Transverse colon (tissue), 4 donors: Measurements from ENCODE around the gene SEMA4F.

Source experiments
- CTCF ChIP-seq, 5 experiments: fragments of 200-600 bp in 3 of 5; fragments of 450-650 bp in 2 of 5; sonication (generic) in 3 of 5; IDR thresholded peaks; 1 replicate in 2 of 5; 2 replicates in 3 of 5; pipeline ENCODE4 v1.5.1; 2016 to 2017; ENCODE audit warnings: antibody characterized with exemption in 5 of 5, inconsistent platforms in 3 of 5, mild to moderate bottlenecking in 2 of 5, moderate library complexity in 1 of 5
- EP300 ChIP-seq: sonication (generic); formaldehyde crosslinking; IDR thresholded peaks from one replicate; pipeline ENCODE4 v1.6.1; 2017; ENCODE audit warnings: antibody characterized with exemption, low read depth
- POLR2A ChIP-seq: fragments of 450-650 bp; IDR thresholded peaks from one replicate; pipeline ENCODE4 v1.6.1; 2016; ENCODE audit warnings: antibody characterized with exemption, mild to moderate bottlenecking, moderate library complexity
- POLR2AphosphoS5 ChIP-seq, 3 donors: sonication (generic); formaldehyde crosslinking; IDR thresholded peaks; one replicate each; pipeline ENCODE4 v1.6.1; 2016; ENCODE audit warnings: antibody characterized with exemption in 3 of 3

- TF ChIP-seq POLR2AphosphoS5 (IDR thresholded peaks at IDR 0.05) (no peak), CTCF (IDR thresholded peaks at IDR 0.05) (no peak), POLR2A (no peak), EP300 (no peak)
Measured at GRCh38 chr2:74703373-74703772, 49.3 kb downstream of the SEMA4F start.
